Stimulated activated CD8-positive, alpha-beta memory T cell treated with anti-CD3 and anti-CD28 coated beads, Interleukin-7, amount 100 ng/mL, for 4 hours (primary cell): Measurements from ENCODE around the gene TNFAIP6.
"Not testable (repeated sequence)": the region's sequence is repeated elsewhere in the genome, so short reads cannot be mapped to it uniquely, and the experiment has no call there.

ENCODE experiments used
- DNase-seq, 2 donors: peaks; one replicate each; pipeline ENCODE4 v3.0.0-alpha.2; 2020; ENCODE audit warnings: low read depth in 2 of 2

Gene TNFAIP6, protein sequence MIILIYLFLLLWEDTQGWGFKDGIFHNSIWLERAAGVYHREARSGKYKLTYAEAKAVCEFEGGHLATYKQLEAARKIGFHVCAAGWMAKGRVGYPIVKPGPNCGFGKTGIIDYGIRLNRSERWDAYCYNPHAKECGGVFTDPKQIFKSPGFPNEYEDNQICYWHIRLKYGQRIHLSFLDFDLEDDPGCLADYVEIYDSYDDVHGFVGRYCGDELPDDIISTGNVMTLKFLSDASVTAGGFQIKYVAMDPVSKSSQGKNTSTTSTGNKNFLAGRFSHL

GRCh38 chr2:151357359-151357758, at the start of gene TNFAIP6:
Gene TNFAIP6 (plus strand): TSS chr2:151357592. CDS start chr2:151357667, 75 bp downstream.
- DNase-seq, result no peak

- DNase-seq, result not testable (repeated sequence)
These were observed 47.1 kb upstream of the TNFAIP6 start for GRCh38 chr2:151310313-151310712.

DNA sequence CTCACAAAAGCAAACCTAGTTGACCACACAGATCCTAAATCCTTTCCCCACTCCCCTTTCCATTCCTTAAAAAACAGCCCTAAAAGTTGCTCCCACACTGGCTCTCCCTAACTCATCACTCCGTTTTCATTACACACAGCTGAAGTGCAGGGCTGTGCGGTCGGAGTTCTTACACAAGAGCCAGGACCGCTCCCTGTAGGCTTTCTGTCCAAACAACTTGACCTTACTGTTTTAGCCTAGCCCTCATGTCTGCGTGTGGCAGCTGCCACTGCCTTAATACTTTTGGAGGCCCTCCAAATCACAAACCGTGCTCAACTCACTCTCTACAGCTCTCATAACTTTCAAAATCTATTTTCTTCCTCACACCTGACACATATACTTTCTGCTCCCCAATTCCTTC, 45.0 kb upstream of the TNFAIP6 start:
- DNase-seq, result not testable (repeated sequence)

DNA sequence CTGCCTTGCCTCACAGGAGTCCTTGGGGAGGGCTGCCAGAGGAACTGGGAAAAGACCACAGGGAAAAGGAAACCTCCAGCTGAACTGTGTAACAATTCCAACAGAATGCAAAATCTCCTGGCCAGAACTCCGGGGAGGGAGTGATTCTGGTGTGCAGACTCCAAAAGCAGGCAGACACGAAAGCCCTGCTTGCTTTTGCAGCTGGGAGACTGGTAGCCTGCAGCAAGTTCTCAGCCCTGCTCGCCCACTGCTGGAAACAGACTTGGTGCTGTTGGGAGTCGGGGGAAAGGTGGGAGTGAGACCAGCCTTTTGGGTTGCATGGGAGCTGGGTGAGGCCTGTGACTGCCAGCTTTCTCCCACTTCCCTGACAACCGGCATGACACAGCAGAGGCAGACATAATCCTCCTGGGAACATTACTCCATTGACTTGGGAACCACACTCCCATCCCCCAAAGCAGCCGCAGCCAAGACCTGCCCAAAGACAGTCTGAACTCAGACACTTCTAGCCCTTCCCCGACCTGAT, 42.0 kb upstream of the TNFAIP6 start:
- no peak for DNase-seq

GRCh38 chr2:151325581-151326095, 31.8 kb upstream of the TNFAIP6 start:
- no peak for DNase-seq

DNA sequence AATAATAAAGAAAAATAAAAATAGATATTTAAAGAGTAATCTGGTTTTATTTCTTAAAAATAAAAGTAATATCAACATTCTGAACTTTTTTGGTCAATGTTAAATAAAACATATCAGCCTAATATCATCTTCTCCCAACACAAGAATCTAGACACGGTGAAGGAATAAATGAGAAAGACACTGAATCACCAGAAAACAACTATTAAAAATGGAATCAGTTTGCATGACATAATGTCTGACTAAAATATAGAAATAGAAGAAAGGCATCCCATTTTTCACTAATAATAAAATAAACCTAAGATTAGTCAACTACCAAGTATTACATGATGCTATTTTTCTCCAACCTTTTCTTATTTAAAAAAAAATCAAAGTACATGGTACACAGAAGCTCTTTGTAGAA, 30.8 kb upstream of the TNFAIP6 start:
- DNase-seq, result no peak

DNA sequence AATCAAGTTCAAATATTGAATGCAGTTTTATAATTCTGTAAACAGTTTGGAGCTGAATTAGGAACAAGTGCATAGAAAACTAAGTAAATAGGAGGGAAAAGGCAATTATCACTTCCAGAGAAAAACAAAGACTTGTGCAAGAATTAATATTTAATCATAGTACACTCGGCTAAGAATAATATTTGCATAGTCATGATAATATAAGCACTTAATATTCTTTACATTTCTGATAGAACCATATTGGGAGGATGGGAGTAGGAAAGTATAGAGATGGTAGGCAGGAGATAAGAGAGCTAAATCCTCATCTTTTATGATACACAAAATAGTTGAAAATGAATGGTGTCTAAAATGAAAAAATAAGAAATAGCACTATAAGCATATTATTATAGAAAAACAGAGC, 27.4 kb upstream of the TNFAIP6 start:
- no peak for DNase-seq

DNA sequence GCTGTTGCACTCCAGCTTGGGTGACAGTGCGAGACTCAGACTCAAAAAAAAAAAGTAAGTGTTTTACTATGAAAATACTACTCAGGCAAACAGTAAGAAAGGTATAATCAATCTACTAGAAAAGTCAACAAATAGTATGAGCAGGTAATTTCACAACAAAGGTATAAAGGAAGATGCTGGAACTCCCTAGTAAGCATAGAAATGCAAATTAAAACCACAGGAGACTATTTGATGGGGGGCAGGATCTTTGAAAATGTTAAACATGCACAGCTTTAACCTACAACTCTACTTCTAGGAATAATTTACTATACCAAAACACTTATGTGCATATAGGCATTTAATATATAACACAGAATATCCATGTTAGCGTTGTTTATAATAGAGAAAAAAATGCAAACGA, 24.3 kb upstream of the TNFAIP6 start:
- DNase-seq, result no peak

DNA sequence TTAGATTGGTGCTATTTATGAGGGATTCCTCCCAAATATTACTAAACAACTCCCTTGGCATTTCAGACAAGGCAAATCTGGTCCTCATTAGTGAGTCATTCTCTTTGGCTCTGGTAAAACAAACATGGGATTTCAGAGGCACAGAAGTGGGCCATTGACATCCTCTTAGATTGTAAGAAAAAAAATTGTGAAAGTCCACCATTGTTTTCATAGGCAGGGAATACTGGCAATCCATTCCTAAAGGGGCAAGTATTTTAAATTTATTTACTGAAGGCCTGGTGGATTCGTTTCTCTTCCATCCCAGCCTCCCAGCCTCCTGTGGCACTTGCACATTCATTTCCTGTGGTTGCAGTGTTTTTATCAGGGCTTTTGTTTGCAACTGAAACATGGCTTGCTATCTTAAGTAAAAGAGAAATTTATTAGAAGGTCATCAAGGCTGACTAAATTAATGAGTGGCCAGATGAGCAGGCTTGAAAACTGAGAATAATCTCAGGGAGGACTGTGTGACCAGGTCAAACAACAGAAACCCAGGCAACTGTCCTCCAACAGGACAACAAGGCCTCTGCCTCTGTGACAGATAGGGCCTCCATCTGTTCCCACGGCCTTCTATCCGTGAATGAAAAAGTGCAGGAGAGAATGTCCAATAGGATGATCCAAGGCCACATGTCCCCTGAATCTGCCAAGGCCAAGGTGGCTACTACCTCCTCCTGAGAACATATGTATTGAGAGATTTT, 23.1 kb upstream of the TNFAIP6 start:
- no peak for DNase-seq

GRCh38 chr2:151336863-151337371, 20.5 kb upstream of the TNFAIP6 start:
- no peak for DNase-seq

GRCh38 chr2:151337643-151338042, 19.7 kb upstream of the TNFAIP6 start:
- DNase-seq, result no peak

GRCh38 chr2:151338115-151338514, 19.3 kb upstream of the TNFAIP6 start:
- DNase-seq, result no peak

DNA sequence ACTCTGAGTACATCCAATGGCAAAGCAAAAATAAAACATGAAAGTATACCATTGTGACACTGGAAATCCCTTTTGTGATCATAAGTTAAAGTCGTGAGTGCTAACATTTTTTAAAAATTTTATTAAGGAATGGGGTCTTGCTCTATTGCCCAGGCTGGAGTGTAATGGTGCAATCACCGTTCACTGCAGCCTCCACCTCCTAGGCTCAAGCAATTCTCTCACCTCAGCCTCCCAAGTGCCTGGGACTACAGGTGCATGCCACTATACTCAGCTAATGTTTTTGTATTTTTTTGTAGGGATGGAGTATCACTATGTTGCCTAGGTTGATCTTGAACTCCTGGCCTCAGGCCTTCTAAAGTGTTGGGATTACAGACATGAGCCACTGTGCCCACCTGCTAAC, 14.3 kb upstream of the TNFAIP6 start:
- DNase-seq, result no peak

GRCh38 chr2:151344191-151344590, 13.2 kb upstream of the TNFAIP6 start:
- DNase-seq, result not testable (repeated sequence)

GRCh38 chr2:151344906-151345305, 12.5 kb upstream of the TNFAIP6 start:
- DNase-seq, result no peak

DNA sequence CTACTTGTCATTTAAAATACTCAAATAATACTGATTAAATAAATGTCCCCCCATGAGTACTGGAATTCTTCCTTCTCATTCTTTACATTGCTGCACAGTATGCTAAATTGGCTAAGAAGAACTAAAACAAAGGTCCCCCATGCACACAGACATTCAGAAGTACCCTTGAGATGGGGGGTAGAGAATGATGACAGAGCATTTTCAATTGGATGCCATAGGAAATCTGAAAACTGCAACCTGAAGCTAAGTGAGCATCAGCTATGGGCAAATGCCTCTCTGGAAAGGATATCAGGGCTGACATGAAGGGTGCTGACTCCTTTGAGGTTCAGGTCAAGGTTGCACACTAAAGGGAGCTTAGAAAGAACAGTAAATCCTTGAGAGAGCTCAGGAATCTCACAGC, 10.1 kb upstream of the TNFAIP6 start:
- DNase-seq, result no peak

DNA sequence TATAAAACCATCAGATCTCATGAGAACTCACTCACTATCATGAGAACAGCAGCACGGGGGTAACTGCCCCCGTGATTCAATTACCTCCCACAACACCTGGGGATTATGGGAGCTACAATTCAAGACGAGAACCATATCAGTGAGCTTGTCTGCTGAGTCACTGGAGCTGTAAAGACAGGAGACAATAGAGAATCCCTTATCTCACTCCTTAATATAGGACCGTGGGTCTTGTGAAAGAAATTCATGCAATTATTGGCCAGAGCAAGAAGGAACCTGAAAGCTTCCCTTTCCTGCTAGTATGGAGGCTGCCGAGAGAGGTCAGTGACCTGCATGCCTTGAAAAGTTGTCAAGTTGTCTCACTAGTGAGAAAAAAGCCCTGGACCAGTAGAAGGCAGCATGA, 9.5 kb upstream of the TNFAIP6 start:
- no peak for DNase-seq

DNA sequence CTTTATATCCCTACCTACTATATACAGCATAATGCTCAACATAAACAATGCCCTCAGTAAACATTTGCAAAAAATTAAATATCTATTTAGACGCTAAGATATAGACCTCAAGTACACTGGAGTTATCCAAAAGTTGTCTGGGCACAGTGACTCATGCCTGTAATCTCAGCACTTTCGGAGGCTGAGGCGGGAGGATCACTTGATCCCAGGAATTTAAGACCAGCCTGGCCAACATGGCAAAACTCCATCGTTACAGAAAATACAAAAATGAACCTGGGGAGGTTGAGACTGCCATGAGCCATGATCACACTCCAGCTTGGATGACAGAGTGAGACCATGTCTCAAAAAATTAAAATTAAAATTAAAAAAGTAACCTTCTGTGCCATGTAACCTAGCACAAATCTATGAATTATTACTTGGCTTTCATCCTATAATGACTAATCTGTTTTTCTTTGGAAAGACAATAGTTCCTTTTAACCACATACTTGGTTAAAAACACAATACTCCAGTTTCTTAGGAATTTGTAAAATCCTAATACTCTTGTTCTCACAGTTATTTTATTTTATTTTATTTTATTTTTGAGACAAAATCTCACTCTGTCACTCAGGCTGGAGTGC, 6.7 kb upstream of the TNFAIP6 start:
- DNase-seq, result no peak

DNA sequence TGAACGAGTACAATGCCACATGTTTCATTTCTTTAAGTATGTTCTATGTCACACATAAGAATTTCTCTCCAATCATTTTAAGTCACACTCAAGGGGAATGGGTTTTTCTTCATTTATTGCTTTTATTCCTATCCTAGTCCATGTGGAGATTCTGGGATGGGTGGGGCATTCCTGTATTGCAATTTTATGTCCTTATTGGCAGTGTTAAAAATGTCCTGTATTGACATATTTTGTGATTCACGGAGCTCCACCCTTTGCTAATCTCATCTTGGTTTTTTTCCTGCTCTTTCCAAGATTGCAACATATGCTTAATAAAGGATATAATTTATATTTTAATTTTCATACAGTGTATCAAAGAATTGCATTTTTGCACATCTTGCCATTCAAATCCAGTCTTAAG, 3.4 kb upstream of the TNFAIP6 start:
- DNase-seq, result no peak

GRCh38 chr2:151354807-151355206, 2.6 kb upstream of the TNFAIP6 start:
- DNase-seq, result no peak

- DNase-seq, result no peak
These were observed 976 bp downstream of the TNFAIP6 start for GRCh38 chr2:151358166-151358970.
